Glutamatergic neuron (in vitro differentiated cells): Measurements from ENCODE around the gene RXRG. TPM values are rescaled to one million over a fixed set of nuclear protein-coding genes. Genes with fewer than 3 reads are reported as not detected.

Experiments
- DNase-seq: peaks from one replicate; pipeline ENCODE4 v3.0.0; 2022
- H3K27ac Mint-ChIP-seq: one replicate; pipeline ENCODE4 v1.8.0; 2020; ENCODE audit warnings: mild to moderate bottlenecking, mixed read lengths, inconsistent platforms; ENCODE audit not compliant: unreplicated experiment
- H3K27me3 Mint-ChIP-seq: one replicate; pipeline ENCODE4 v1.8.0; 2020; ENCODE audit warnings: mild to moderate bottlenecking, moderate library complexity, mixed read lengths, inconsistent platforms; ENCODE audit not compliant: unreplicated experiment
- H3K36me3 Mint-ChIP-seq: one replicate; pipeline ENCODE4 v1.8.0; 2020; ENCODE audit warnings: mild to moderate bottlenecking, mixed read lengths, inconsistent platforms; ENCODE audit not compliant: unreplicated experiment
- H3K4me1 Mint-ChIP-seq: one replicate; pipeline ENCODE4 v1.8.0; 2020; ENCODE audit warnings: mild to moderate bottlenecking, low read depth, mixed read lengths, inconsistent platforms; ENCODE audit not compliant: unreplicated experiment
- H3K4me3 Mint-ChIP-seq: one replicate; pipeline ENCODE4 v1.8.0; 2020; ENCODE audit warnings: mild to moderate bottlenecking, mixed read lengths, inconsistent platforms; ENCODE audit not compliant: unreplicated experiment
- H3K9me3 Mint-ChIP-seq: one replicate; pipeline ENCODE4 v1.8.0; 2020; ENCODE audit warnings: mild to moderate bottlenecking, moderate library complexity, mixed read lengths, inconsistent platforms; ENCODE audit not compliant: unreplicated experiment
- total RNA-seq: library from RNA; stranded (reverse); fragmentation: NEBNext Ultra II Directional; extraction: Animal tissue kit (Norgen Biotek cat#: 25700); gene quantifications from one replicate; pipeline ENCODE4 v1.2.1, GENCODE V29; 2021; ENCODE audit not compliant: unreplicated experiment
- TF ChIP-seq, protein P1 (sequence below): fragments of 200-600 bp; sonication (generic); IDR thresholded peaks from one replicate; pipeline ENCODE4 v1.5.0; 2021; ENCODE audit not compliant: partially characterized antibody, unreplicated experiment

Gene RXRG
- total RNA-seq, 1 donor from 2014 or later, result 10.4 TPM

GRCh38 chr1:165389609-165390008, 55.3 kb downstream of the RXRG start:
- H3K27ac Mint-ChIP-seq, result no peak overlapping the region
- H3K4me1 Mint-ChIP-seq, result no peaks in the 10 kb centered on the region
- H3K27me3 Mint-ChIP-seq, result peaks cover 7% of the 10 kb centered on the region
- H3K4me3 Mint-ChIP-seq, result no peak overlapping the region
- TF ChIP-seq, protein P1, sequence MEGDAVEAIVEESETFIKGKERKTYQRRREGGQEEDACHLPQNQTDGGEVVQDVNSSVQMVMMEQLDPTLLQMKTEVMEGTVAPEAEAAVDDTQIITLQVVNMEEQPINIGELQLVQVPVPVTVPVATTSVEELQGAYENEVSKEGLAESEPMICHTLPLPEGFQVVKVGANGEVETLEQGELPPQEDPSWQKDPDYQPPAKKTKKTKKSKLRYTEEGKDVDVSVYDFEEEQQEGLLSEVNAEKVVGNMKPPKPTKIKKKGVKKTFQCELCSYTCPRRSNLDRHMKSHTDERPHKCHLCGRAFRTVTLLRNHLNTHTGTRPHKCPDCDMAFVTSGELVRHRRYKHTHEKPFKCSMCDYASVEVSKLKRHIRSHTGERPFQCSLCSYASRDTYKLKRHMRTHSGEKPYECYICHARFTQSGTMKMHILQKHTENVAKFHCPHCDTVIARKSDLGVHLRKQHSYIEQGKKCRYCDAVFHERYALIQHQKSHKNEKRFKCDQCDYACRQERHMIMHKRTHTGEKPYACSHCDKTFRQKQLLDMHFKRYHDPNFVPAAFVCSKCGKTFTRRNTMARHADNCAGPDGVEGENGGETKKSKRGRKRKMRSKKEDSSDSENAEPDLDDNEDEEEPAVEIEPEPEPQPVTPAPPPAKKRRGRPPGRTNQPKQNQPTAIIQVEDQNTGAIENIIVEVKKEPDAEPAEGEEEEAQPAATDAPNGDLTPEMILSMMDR, result no peak
- no peaks in the 10 kb centered on the region for H3K9me3 Mint-ChIP-seq
- DNase-seq, result no peak
- H3K36me3 Mint-ChIP-seq, result no peaks in the 10 kb centered on the region

- Mint-ChIP-seq H3K4me1 (no peaks in the 10 kb centered on the region), H3K4me3 (no peak overlapping the region), H3K36me3 (no peaks in the 10 kb centered on the region), H3K27me3 (peaks cover 7% of the 10 kb centered on the region), H3K9me3 (peaks cover under 1% of the 10 kb centered on the region), H3K27ac (no peak overlapping the region)
- TF ChIP-seq, protein P1, result no peak
- DNase-seq, result no peak
Observed at GRCh38 chr1:165387961-165388360, 57.0 kb downstream of the RXRG start.

DNA sequence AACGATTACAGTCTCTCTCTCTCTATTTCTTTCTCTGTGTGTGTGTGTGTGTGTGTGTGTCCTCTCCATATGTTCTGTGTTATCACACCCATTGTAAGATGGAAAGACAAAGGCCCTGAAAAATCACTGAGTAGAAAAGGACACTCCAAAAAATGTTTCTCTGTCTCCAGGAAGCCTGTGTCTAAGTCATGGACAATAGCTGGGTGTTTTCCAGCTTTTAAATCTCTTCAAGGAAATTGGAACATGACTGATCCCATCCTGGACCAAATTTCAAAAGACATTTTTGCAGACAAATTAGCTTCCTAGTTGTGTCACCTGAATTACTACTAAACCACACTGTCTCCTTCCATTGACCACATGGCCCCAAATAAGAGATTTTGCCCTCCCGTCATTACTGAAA, 57.4 kb downstream of the RXRG start:
- H3K9me3 Mint-ChIP-seq, result peaks cover 2% of the 10 kb centered on the region
- DNase-seq, result no peak
- no peak overlapping the region for H3K27ac Mint-ChIP-seq
- peaks cover 6% of the 10 kb centered on the region for H3K27me3 Mint-ChIP-seq
- H3K36me3 Mint-ChIP-seq, result no peaks in the 10 kb centered on the region
- H3K4me1 Mint-ChIP-seq, result no peaks in the 10 kb centered on the region
- TF ChIP-seq, protein P1, result no peak
- no peak overlapping the region for H3K4me3 Mint-ChIP-seq

DNA sequence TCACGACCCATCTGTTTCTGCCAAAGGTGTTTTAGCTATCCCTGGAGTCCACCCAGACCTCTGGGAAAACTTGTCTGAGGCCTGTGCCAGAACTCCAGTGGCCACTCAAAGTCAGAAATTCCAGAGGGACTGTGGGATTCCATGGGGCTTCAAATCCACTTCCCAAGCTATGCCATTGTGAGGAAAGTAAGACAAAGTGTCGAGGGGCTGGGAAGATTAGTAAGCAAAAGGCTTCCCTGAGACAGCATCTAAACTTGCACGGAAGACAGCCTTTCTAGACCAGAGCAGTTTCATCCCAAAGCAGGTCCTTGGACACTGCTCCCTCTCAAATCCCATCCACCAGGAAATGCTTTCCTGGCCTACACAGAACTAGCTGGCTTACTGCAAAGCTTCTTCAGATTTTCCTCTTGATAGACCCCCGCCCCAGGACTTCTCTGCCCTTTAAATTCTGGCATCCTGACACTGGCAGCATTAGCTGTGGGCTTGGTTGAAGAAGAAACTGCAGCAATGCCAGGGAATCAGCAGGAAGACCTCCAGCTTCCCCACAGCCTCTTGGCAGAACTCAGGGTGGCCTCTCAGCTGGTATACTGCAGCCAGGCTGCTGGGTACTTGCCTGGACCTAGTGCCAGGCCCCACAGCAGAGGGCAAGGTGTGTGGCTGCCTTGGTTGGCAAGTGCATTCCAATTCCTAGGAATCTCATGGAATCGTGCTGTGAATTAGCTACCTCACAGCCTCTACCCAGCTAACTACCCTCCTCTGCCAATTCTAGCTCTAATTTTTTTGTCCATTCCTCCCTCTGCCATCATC, 61.1 kb downstream of the RXRG start:
- H3K27me3 Mint-ChIP-seq, result peaks cover 4% of the 10 kb centered on the region
- H3K36me3 Mint-ChIP-seq, result no peaks in the 10 kb centered on the region
- H3K4me3 Mint-ChIP-seq, result no peak overlapping the region
- H3K27ac Mint-ChIP-seq, result no peak overlapping the region
- H3K9me3 Mint-ChIP-seq, result peaks cover 2% of the 10 kb centered on the region
- no peak for DNase-seq
- no peaks in the 10 kb centered on the region for H3K4me1 Mint-ChIP-seq
- TF ChIP-seq, protein P1, result no peak

DNA sequence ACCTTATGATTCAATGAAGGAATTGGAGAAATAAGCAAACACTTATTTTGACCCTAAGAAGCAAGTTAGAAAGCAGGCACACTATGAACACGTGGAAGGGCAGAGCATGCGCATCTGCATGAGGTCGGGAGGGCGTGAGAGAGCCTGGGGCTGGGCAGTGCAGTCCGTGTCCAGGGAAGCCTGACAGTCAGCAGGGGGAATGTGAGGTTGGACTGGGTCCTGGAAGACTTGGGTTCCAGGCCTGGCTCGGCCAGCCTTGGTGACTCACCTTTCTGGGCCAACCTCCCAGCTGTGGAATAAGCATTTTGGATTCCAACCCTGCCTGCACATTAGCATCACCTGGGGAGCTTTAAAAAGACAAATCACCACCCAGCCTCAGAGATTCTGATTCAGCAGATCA, 61.9 kb downstream of the RXRG start:
- no peak overlapping the region for H3K4me3 Mint-ChIP-seq
- TF ChIP-seq, protein P1, result no peak
- DNase-seq, result no peak
- no peaks in the 10 kb centered on the region for H3K36me3 Mint-ChIP-seq
- H3K4me1 Mint-ChIP-seq, result no peaks in the 10 kb centered on the region
- no peak overlapping the region for H3K27ac Mint-ChIP-seq
- H3K27me3 Mint-ChIP-seq, result peaks cover 4% of the 10 kb centered on the region
- H3K9me3 Mint-ChIP-seq, result peaks cover 2% of the 10 kb centered on the region
